Right atrium auricular region (tissue), 2 donors: ENCODE results near the gene PKP4. TPM values are rescaled to one million over a fixed set of nuclear protein-coding genes. Genes with fewer than 3 reads are reported as not detected.
A peak's percentile ranks its signal among the peaks of the same experiment; 100 is the strongest.

Experiments
- DNase-seq: peaks from one replicate; pipeline ENCODE4 v3.0.0-alpha.2; 2019; ENCODE audit warnings: low spot score
- H3K27ac ChIP-seq, 2 donors: fragments of 200-600 bp; sonication (generic); 1 replicate in 1 of 2; 2 replicates in 1 of 2; pipeline ENCODE4 v1.5.1; 2016 to 2019
- H3K27me3 ChIP-seq, 2 donors: fragments of 200-600 bp; sonication (generic); one replicate each; pipeline versions ENCODE4 v1.5.1 to v1.6.0; 2017 to 2019
- H3K36me3 ChIP-seq: fragments of 200-600 bp; sonication (generic); one replicate; pipeline ENCODE4 v1.5.1; 2016
- H3K4me1 ChIP-seq, 2 donors: fragments of 200-600 bp; sonication (generic); one replicate each; pipeline versions ENCODE4 v1.5.1 to v1.6.0; 2017 to 2019
- H3K4me3 ChIP-seq, 2 donors: fragments of 200-600 bp; sonication (generic); 1 replicate in 1 of 2; 2 replicates in 1 of 2; pipeline ENCODE4 v1.5.1; 2017 to 2019; ENCODE audit warnings: mild to moderate bottlenecking in 1 of 2, moderate library complexity in 1 of 2
- H3K9me3 ChIP-seq, 2 donors: fragments of 200-600 bp; sonication (generic); one replicate each; pipeline ENCODE4 v1.5.1; 2019
- total RNA-seq, 2 donors: library from RNA; depleted of rRNA; stranded (reverse); fragments of >200 nt; gene quantifications; one replicate each; pipeline ENCODE4 v1.1.0, GENCODE V29; 2016
- TF ChIP-seq, protein P1 (sequence below), 2 donors: fragments of 200-600 bp; sonication (generic); IDR thresholded peaks; one replicate each; pipeline ENCODE4 v1.5.1; 2019; ENCODE audit warnings: antibody characterized with exemption in 2 of 2

The PKP4 gene, protein sequence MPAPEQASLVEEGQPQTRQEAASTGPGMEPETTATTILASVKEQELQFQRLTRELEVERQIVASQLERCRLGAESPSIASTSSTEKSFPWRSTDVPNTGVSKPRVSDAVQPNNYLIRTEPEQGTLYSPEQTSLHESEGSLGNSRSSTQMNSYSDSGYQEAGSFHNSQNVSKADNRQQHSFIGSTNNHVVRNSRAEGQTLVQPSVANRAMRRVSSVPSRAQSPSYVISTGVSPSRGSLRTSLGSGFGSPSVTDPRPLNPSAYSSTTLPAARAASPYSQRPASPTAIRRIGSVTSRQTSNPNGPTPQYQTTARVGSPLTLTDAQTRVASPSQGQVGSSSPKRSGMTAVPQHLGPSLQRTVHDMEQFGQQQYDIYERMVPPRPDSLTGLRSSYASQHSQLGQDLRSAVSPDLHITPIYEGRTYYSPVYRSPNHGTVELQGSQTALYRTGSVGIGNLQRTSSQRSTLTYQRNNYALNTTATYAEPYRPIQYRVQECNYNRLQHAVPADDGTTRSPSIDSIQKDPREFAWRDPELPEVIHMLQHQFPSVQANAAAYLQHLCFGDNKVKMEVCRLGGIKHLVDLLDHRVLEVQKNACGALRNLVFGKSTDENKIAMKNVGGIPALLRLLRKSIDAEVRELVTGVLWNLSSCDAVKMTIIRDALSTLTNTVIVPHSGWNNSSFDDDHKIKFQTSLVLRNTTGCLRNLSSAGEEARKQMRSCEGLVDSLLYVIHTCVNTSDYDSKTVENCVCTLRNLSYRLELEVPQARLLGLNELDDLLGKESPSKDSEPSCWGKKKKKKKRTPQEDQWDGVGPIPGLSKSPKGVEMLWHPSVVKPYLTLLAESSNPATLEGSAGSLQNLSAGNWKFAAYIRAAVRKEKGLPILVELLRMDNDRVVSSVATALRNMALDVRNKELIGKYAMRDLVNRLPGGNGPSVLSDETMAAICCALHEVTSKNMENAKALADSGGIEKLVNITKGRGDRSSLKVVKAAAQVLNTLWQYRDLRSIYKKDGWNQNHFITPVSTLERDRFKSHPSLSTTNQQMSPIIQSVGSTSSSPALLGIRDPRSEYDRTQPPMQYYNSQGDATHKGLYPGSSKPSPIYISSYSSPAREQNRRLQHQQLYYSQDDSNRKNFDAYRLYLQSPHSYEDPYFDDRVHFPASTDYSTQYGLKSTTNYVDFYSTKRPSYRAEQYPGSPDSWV
- total RNA-seq, result 10 to 100 TPM; 36.2 to 39.2 TPM

DNA sequence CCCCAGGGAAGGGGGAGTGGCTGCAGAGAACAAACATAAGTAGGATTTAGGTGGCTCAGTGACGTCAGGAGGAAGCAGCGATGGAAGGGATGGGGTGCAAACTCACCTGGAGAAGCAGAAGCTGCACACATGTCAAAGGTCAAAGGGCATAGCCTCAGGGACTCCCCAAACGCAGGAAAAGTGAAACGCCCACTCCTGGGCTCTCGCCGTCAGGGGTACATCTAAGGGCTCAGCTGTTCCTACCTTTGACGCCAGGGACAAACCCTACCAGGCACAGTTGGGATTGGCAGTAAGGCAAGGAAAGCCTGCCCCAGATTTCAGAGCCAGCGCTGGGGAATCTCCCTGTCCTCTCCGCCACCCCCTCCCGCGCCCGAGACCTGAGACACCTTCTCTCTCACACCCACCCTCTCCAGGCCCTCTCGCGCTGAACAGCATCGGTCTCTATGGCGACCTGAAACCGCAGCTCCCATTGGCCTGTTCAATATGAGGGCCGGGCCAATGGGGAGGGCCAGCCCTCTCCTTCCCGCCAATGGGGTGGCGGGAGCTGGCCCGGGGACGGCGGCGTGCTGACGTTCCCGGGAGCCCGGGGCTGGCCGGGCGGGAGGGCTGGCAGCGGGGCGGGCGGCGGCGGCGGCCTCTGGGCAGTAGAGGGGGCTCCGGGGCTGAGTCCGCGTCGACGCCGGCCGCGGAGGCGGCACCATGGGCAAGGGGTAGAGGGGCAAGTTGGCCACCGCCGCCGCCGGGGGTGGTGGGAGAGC lies at the start of gene PKP4, which contains the start of gene CCDC148:
Gene PKP4 (plus strand): TSS at position 644 of the 758 bp plus-strand sequence. CDS start 76,233 bp downstream, outside the sequence.
Gene CCDC148 (minus strand): TSS at position 445 of the 758 bp plus-strand sequence. CDS start 314 bp downstream, at position 131.
- no peaks in the 10 kb centered on the region for H3K36me3 ChIP-seq
- H3K4me3 ChIP-seq, result peak within 1 kb of the TSS; percentile 95 to 96
- peak; percentile 92 for DNase-seq
- peak within 1 kb of the TSS; percentile 94 for H3K27ac ChIP-seq
- TF ChIP-seq, protein P1, sequence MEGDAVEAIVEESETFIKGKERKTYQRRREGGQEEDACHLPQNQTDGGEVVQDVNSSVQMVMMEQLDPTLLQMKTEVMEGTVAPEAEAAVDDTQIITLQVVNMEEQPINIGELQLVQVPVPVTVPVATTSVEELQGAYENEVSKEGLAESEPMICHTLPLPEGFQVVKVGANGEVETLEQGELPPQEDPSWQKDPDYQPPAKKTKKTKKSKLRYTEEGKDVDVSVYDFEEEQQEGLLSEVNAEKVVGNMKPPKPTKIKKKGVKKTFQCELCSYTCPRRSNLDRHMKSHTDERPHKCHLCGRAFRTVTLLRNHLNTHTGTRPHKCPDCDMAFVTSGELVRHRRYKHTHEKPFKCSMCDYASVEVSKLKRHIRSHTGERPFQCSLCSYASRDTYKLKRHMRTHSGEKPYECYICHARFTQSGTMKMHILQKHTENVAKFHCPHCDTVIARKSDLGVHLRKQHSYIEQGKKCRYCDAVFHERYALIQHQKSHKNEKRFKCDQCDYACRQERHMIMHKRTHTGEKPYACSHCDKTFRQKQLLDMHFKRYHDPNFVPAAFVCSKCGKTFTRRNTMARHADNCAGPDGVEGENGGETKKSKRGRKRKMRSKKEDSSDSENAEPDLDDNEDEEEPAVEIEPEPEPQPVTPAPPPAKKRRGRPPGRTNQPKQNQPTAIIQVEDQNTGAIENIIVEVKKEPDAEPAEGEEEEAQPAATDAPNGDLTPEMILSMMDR (IDR thresholded peaks at IDR 0.05), result peak in 1 of 2 donors; percentile 46
- H3K4me1 ChIP-seq, result peaks cover 0 to 30% of the 10 kb centered on the region in 2 donors
- H3K27me3 ChIP-seq, result no peaks in the 10 kb centered on the region
- H3K9me3 ChIP-seq, result no peaks in the 10 kb centered on the region

DNA sequence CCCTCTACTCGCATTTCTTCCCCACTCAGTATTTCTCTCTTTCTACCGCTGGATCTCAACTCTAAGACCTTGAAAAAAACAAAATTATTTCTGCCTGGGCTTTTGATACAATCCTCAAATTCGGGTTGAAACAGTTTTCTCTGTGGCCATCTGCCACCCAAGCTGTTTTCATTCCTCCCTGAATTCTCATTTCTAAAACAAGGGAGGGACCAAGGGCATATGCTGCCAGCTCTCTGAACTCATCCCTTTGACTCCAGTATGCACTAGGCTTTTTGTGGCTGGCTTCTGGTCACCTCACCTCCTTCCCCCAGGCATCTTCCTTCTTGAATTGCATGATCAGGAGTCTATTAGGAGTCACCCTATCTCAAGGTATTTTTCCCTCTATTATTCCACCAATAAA lies 49.7 kb upstream of the PKP4 start:
- Histone ChIP-seq H3K27me3 (no peaks in the 10 kb centered on the region), H3K9me3 (peaks cover 0 to 21% of the 10 kb centered on the region in 2 donors), H3K4me1 (no peaks in the 10 kb centered on the region), H3K27ac (no peak overlapping the region), H3K36me3 (no peaks in the 10 kb centered on the region), H3K4me3 (no peak overlapping the region)
- TF ChIP-seq, protein P1 (IDR thresholded peaks at IDR 0.05), result no peak
- DNase-seq, result no peak

DNA sequence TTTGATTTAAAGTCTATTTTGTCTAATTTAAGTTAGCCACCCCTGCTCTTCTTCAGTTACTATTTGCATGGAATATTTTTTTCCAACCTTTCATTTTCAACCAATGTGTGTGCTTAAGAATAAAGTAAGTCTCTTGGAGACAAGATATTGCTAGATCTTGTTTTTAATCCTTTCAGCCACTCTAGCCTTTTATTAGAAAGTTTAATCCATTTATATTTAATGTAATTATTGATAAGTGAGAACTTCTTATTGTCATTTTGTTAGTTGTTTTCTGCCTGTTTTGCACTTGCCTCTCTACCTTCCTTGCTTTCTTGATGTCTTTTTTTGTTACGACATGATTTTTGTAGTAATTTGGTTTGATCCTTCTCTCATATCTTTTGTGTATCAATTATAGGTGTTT lies 46.6 kb upstream of the PKP4 start:
- Histone ChIP-seq H3K27me3 (no peaks in the 10 kb centered on the region), H3K9me3 (peaks cover 0 to 21% of the 10 kb centered on the region in 2 donors), H3K4me1 (no peaks in the 10 kb centered on the region), H3K27ac (no peak overlapping the region), H3K36me3 (no peaks in the 10 kb centered on the region), H3K4me3 (no peak overlapping the region)
- no peak for DNase-seq
- TF ChIP-seq, protein P1 (IDR thresholded peaks at IDR 0.05), result no peak

DNA sequence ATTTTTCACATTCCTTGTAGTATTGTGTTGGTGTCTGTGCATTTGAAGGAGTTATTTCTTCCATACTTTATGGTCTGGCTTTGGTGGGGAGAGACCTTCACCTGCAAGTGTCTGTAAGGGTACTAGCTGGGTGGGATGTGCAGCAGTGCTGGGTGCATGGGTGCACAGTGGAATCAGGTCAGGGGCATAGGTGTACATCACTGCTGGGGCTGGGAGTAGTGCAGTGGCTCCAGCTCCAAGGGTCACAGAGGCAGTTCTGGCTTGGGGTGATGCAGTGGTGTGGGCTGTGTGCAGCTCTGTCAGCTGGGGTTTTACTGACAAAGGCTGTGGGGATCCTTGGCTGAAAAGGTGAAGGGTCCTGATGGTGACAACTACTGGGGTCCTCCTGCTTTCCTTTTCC lies 45.0 kb upstream of the PKP4 start:
- Histone ChIP-seq H3K36me3 (no peaks in the 10 kb centered on the region), H3K9me3 (peaks cover 0 to 29% of the 10 kb centered on the region in 2 donors), H3K27me3 (no peaks in the 10 kb centered on the region), H3K4me1 (no peaks in the 10 kb centered on the region), H3K27ac (no peak overlapping the region), H3K4me3 (no peak overlapping the region)
- no peak for DNase-seq
- TF ChIP-seq, protein P1 (IDR thresholded peaks at IDR 0.05), result no peak

DNA sequence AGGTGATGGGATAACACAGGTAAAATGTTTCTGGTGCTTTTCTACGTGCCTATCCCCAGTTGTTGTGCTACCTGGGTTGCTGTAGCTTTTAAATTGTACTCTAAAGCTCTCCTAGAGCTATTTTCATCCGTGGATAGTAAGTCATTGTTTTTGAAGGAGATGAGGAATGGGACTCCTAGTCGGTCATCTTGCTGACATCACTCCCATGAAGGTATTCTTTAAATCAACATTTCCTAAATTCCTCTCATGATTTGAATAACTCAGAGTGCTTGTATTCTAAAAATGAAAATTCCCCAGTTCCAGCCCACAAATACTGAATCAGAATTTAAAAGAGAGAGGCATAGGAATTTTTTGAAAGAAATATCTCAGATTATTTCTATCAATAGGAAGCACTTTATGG lies 44.5 kb upstream of the PKP4 start:
- no peak for DNase-seq
- no peaks in the 10 kb centered on the region for H3K36me3 ChIP-seq
- TF ChIP-seq, protein P1 (IDR thresholded peaks at IDR 0.05), result no peak
- H3K27ac ChIP-seq, result no peak overlapping the region
- peaks cover 0 to 29% of the 10 kb centered on the region in 2 donors for H3K9me3 ChIP-seq
- no peaks in the 10 kb centered on the region for H3K27me3 ChIP-seq
- no peak overlapping the region for H3K4me3 ChIP-seq
- no peaks in the 10 kb centered on the region for H3K4me1 ChIP-seq
